IMR-90 (cell line): ENCODE measurements around the gene ZFHX3. TPM values are rescaled to one million over a fixed set of nuclear protein-coding genes. Genes with fewer than 3 reads are reported as not detected.
A peak's percentile ranks its signal among the peaks of the same experiment; 100 is the strongest.
"Not testable (repeated sequence)": the region's sequence is repeated elsewhere in the genome, so short reads cannot be mapped to it uniquely, and the experiment has no call there.

Experiments
- ATAC-seq: fragments of 200-7000 bp; cut with Tn5 transposase; 2 replicates; pipeline ENCODE4 v1.9.1; 2020; ENCODE audit warnings: low read depth, mild to moderate bottlenecking, moderate library complexity
- BruUV-seq: library from RNA; stranded (reverse); fragments of 400-500 nt; replicated peaks from 2 replicates; lab custom pipeline; 2021; lab: Mats Ljungman, UMichigan
- CTCF ChIA-PET: fragments of 300-600 bp; formaldehyde crosslinking; extraction: SDS; loops from one replicate; lab custom pipeline; 2021; ENCODE audit warnings: antibody characterized with exemption; lab: Yijun Ruan, JAX
- POLR2A ChIA-PET: fragments of 300-600 bp; sonication (Branson Sonifier 250); formaldehyde crosslinking; loops from one replicate; lab custom pipeline; 2022; ENCODE audit warnings: antibody characterized with exemption; ENCODE audit not compliant: unreplicated experiment; lab: Charles Lee
- DNase-seq: peaks from one replicate; pipeline ENCODE4 v3.0.0; 2013
- H2AFZ ChIP-seq: replicated peaks from 2 replicates; pipeline ENCODE3; 2013; ENCODE audit warnings: low read length, mild to moderate bottlenecking; ENCODE audit not compliant: poor library complexity
- H2AK5ac ChIP-seq: 2 replicates; pipeline ENCODE4 v1.6.1; 2013; ENCODE audit warnings: low read depth, low read length, inconsistent platforms
- H2AK9ac ChIP-seq: replicated peaks from 2 replicates; pipeline ENCODE3; 2013; ENCODE audit warnings: mild to moderate bottlenecking, low read depth, low read length, moderate library complexity; ENCODE audit not compliant: poor library complexity
- H2BK120ac ChIP-seq: 2 replicates; pipeline ENCODE4 v1.6.1; 2013; ENCODE audit warnings: low read depth, low read length, inconsistent platforms
- H2BK15ac ChIP-seq: 3 replicates; pipeline ENCODE4 v1.6.1; 2013; ENCODE audit warnings: low read depth, low read length, inconsistent platforms
- H2BK20ac ChIP-seq: 2 replicates; pipeline ENCODE4 v1.6.1; 2013; ENCODE audit warnings: low read depth, mild to moderate bottlenecking, inconsistent platforms, low read length, moderate library complexity
- H2BK5ac ChIP-seq: 2 replicates; pipeline ENCODE4 v1.6.1; 2013; ENCODE audit warnings: mild to moderate bottlenecking, low read depth, low read length, inconsistent platforms; ENCODE audit not compliant: poor library complexity, severe bottlenecking
- H3K14ac ChIP-seq: replicated peaks from 2 replicates; pipeline ENCODE4 v1.6.1; 2013; ENCODE audit warnings: low read depth, low read length, inconsistent platforms
- H3K18ac ChIP-seq: 2 replicates; pipeline ENCODE4 v1.6.1; 2013; ENCODE audit warnings: low read depth, low read length, control low read depth
- H3K23ac ChIP-seq: 2 replicates; pipeline ENCODE4 v1.6.1; 2013; ENCODE audit warnings: low read depth, low read length, inconsistent platforms
- H3K27ac ChIP-seq: 2 replicates; pipeline ENCODE4 v1.5.1; 2013; ENCODE audit warnings: mild to moderate bottlenecking, control low read depth, low read length; ENCODE audit not compliant: insufficient read depth
- H3K27me3 ChIP-seq: 2 replicates; pipeline ENCODE4 v1.6.1; 2013; ENCODE audit warnings: low read length; ENCODE audit not compliant: control insufficient read depth, insufficient read depth
- H3K36me3 ChIP-seq: 2 replicates; pipeline ENCODE4 v1.6.1; 2013; ENCODE audit warnings: low read length, mixed read lengths; ENCODE audit not compliant: control insufficient read depth, insufficient read depth
- H3K4ac ChIP-seq: 2 replicates; pipeline ENCODE4 v1.6.1; 2013; ENCODE audit warnings: low read depth, low read length, inconsistent platforms
- H3K4me1 ChIP-seq: 2 replicates; pipeline ENCODE4 v1.6.1; 2013; ENCODE audit warnings: low read length, mixed read lengths; ENCODE audit not compliant: control insufficient read depth, insufficient read depth
- H3K4me2 ChIP-seq: 2 replicates; pipeline ENCODE4 v1.6.1; 2013; ENCODE audit warnings: low read depth, mild to moderate bottlenecking, control low read depth, low read length, moderate library complexity
- H3K4me3 ChIP-seq: 2 replicates; pipeline ENCODE4 v1.5.1; 2013; ENCODE audit warnings: low read depth, mild to moderate bottlenecking, control low read depth, low read length, moderate library complexity; ENCODE audit not compliant: insufficient read depth
- H3K56ac ChIP-seq: 2 replicates; pipeline ENCODE4 v1.6.1; 2013; ENCODE audit warnings: low read length, inconsistent platforms; ENCODE audit not compliant: insufficient read depth; ENCODE audit errors: extremely low read depth
- H3K79me1 ChIP-seq, 2 experiments: 2 replicates each; pipeline ENCODE4 v1.6.1; 2013; ENCODE audit warnings: low read length in 2 of 2, inconsistent platforms in 1 of 2, low read depth in 1 of 2
- H3K9ac ChIP-seq: 2 replicates; pipeline ENCODE4 v1.6.1; 2013; ENCODE audit warnings: low read depth, low read length, control low read depth
- H3K9me1 ChIP-seq: 2 replicates; pipeline ENCODE4 v1.6.1; 2013; ENCODE audit warnings: low read length, inconsistent platforms; ENCODE audit not compliant: insufficient read depth
- H3K9me3 ChIP-seq: 2 replicates; pipeline ENCODE4 v1.6.1; 2013; ENCODE audit warnings: low read length; ENCODE audit not compliant: control insufficient read depth, insufficient read depth
- H4K20me1 ChIP-seq: 2 replicates; pipeline ENCODE4 v1.6.1; 2013; ENCODE audit warnings: low read length, inconsistent platforms; ENCODE audit not compliant: insufficient read depth
- H4K5ac ChIP-seq: 2 replicates; pipeline ENCODE4 v1.6.1; 2013; ENCODE audit warnings: mild to moderate bottlenecking, low read depth, low read length, control low read depth
- H4K8ac ChIP-seq, 2 experiments: 2 replicates each; pipeline ENCODE4 v1.6.1; 2013; ENCODE audit warnings: low read depth in 2 of 2, low read length in 2 of 2, control low read depth in 1 of 2, inconsistent platforms in 1 of 2
- H4K91ac ChIP-seq: 2 replicates; pipeline ENCODE4 v1.6.1; 2013; ENCODE audit warnings: low read depth, low read length, inconsistent platforms; ENCODE audit not compliant: insufficient read depth
- BHLHE40 ChIP-seq: fragments of 150-350 bp; IDR thresholded peaks from 2 replicates; pipeline ENCODE4 v1.6.1; 2016; ENCODE audit warnings: mild to moderate bottlenecking, low read depth, low read length
- CEBPB ChIP-seq: IDR thresholded peaks from 2 replicates; pipeline ENCODE4 v1.6.1; 2012; ENCODE audit warnings: low read depth, low read length, improper control_type of control experiment
- FOS ChIP-seq: fragments of 150-350 bp; IDR thresholded peaks from 2 replicates; pipeline ENCODE4 v1.6.1; 2016; ENCODE audit warnings: low read depth, low read length
- RAD21 ChIP-seq: IDR thresholded peaks from 2 replicates; pipeline ENCODE4 v1.6.1; 2012; ENCODE audit warnings: low read length, improper control_type of control experiment
- RFX5 ChIP-seq: IDR thresholded peaks from 2 replicates; pipeline ENCODE4 v1.8.0; 2012; ENCODE audit warnings: low read depth, mild to moderate bottlenecking, low read length, moderate library complexity
- SMC3 ChIP-seq: fragments of 150-350 bp; IDR thresholded peaks from 2 replicates; pipeline ENCODE4 v1.6.1; 2016; ENCODE audit warnings: low read depth, mild to moderate bottlenecking, antibody characterized with exemption, low read length, moderate library complexity
- WGBS, 2 experiments: methylation state at CpG; one replicate each; pipeline versions ENCODE4 v1.1.5 to v1.1.7; 2013; ENCODE audit warnings: missing lambda C conversion rate in 2 of 2; ENCODE audit not compliant: insufficient read length in 1 of 2; ENCODE audit errors: extremely low coverage in 2 of 2; 5-methylcytosine and 5-hydroxymethylcytosine counted together
- dilution Hi-C: fragments of 300-500 bp; cut with HindIII; formaldehyde crosslinking; loops from one replicate; pipeline ENCODE4 v1.14.3; 2018; ENCODE audit warnings: low sequenced_read_pairs; ENCODE audit not compliant: unreplicated experiment
- in situ Hi-C: fragments of 300-500 bp; cut with MboI; formaldehyde crosslinking; loops from 3 replicates; pipeline ENCODE4 v1.14.3; 2019; ENCODE audit warnings: low sequenced_read_pairs, inconsistent platforms, mixed read lengths
- intact Hi-C: fragments of 100-400 bp; cut with micrococcal nuclease; formaldehyde crosslinking; loops from 2 replicates; pipeline ENCODE4 v1.10.0; 2022
- polyA plus RNA-seq, 3 experiments: library from polyadenylated mRNA; depleted of rRNA; stranded (reverse); fragments of >200 nt; gene quantifications; 2 replicates each; pipeline ENCODE4 v1.2.3, GENCODE V29; 2012; ENCODE audit warnings: low replicate concordance in 1 of 3
- total RNA-seq: library from RNA; depleted of rRNA; stranded (reverse); fragments of >200 nt; gene quantifications from 2 replicates; pipeline ENCODE4 v1.2.3, GENCODE V29; 2012

Gene ZFHX3
- total and polyA plus RNA-seq, 2 of the 4 experiments (the other 2 are of a cell fraction), result 1.4 to 1.7 TPM

DNA sequence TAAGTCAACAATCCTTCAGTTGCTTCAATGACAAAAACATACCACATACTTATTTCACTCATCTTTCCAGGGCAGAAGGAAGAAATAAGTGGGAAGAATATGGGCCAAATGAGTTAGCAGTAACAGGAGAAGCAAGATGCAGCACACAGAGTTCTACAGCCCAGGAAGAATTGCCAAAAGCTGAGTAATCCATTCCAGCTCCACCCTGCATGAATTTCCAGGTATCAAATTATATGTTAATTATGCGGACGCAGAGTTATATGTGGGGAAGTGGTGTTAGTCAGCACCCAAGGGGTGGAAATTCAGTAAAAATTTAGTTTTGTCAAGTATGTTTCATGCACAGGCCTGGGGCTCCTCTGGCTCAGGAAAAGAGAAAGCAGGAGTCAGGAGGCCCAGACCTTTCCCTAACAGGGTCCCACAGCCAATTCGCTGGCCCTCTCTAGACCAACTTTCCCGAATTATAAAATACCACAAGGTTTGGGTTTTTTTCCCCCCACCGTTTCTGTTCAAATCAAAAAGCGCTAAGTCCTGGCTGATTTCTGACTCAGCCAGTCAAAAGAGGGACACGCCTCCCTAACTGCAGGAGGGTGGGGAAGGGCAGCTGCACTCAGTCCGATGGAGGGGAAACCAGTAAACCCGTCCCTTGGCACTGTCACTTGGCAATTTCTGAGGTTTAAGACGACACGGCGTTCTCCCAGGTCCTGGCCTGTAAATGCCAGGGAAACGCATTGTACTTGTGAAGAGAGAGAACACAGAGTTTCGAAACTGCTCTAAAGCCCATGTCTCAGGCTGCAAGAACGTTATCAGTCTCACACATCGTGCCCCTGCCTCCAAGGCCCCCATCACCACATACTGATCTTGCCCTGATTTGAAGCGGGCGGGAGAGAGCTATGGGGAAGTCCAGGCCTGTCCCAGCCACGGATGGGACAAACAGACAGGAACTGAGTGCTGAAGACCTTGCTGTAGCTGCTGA is 58.1 kb downstream of the ZFHX3 start:
- CTCF ChIA-PET, result no interaction called here
- intact Hi-C loops, result no loop called here
- Histone ChIP-seq H3K9ac (peak overlapping the region; percentile 55), H2BK120ac (peak overlapping the region; percentile 62), H3K23ac (peak overlapping the region; percentile 89), H3K9me3 (no peaks in the 10 kb centered on the region), H3K56ac (peak overlapping the region; percentile 58), H3K18ac (peak overlapping the region; percentile 22), H4K20me1 (peaks cover 33% of the 10 kb centered on the region), H2AFZ (peak overlapping the region; percentile 76), H2BK15ac (peak overlapping the region; percentile 29; the same call in 2 of the 3 replicates), H3K4me2 (peak overlapping the region; percentile 77), H3K9me1 (peaks cover 23% of the 10 kb centered on the region), H3K4me3 (peak overlapping the region; percentile 9; the same call in 1 of the 2 replicates), H3K27me3 (no peaks in the 10 kb centered on the region), H3K4me1 (peaks cover 30% of the 10 kb centered on the region), H3K79me1 (peaks cover 46 to 85% of the 10 kb centered on the region in 2 experiments), H4K91ac (peak overlapping the region; percentile 54), H2BK5ac (peak overlapping the region; percentile 79), H3K27ac (peak overlapping the region; percentile 65), H2AK9ac (peak overlapping the region; percentile 45), H4K8ac (peak overlapping the region; percentile 28 to 32; a peak in 3 of 4 replicates), H2AK5ac (peak overlapping the region; percentile 46), H3K4ac (peak overlapping the region; percentile 89), H3K36me3 (no peaks in the 10 kb centered on the region), H2BK20ac (peak overlapping the region; percentile 38), H4K5ac (peak overlapping the region; percentile 8), H3K14ac (peak overlapping the region; percentile 55)
- in situ Hi-C loops, result no loop called here
- BruUV-seq, result no TSS peak
- WGBS, 2 experiments, result 0% methylated on average over 1 of the region's 19 CpGs; no CpG with 5 or more reads in 1 of the 2 experiments
- TF ChIP-seq CEBPB, result peak; percentile 33; the same call in 1 of the 2 replicates
- TF ChIP-seq RAD21, result 0 out of 2 replicates have a peak, but pooled peaks have one; percentile 6
- no peak for TF ChIP-seq BHLHE40
- TF ChIP-seq SMC3, result no peak
- no peak for TF ChIP-seq RFX5
- TF ChIP-seq FOS, result no peak
- dilution Hi-C loops, result no loop called here
- POLR2A ChIA-PET, result interaction anchor here (0.5 kb wide), 1 partner anchor 175 kb away, joined by 3 read pairs; no protein-coding TSS in a partner anchor
- ATAC-seq (peak; percentile 83), DNase-seq (peak; percentile 93)

GRCh38 chr16:72989203-72989578 is 58.7 kb downstream of the ZFHX3 start:
- H3K4me3 ChIP-seq, CTCF ChIA-PET, in situ Hi-C loops, H2BK120ac ChIP-seq, H4K5ac ChIP-seq, H4K8ac ChIP-seq, BruUV-seq, H3K9me3 ChIP-seq, H2AK9ac ChIP-seq, ATAC-seq, H2AFZ ChIP-seq, H3K36me3 ChIP-seq, H3K27me3 ChIP-seq, H3K14ac ChIP-seq, H3K23ac ChIP-seq, intact Hi-C loops, H3K18ac ChIP-seq, H3K56ac ChIP-seq, dilution Hi-C loops, H4K91ac ChIP-seq, H3K9ac ChIP-seq, H2BK15ac ChIP-seq, DNase-seq, POLR2A ChIA-PET: not testable (repeated sequence)
- H3K9me1 ChIP-seq, result peaks cover 28% of the 10 kb centered on the region
- 0 out of 2 replicates have a peak overlapping the region, but pooled peaks have one; percentile 31 for H2BK20ac ChIP-seq
- H4K20me1 ChIP-seq, result peaks cover 28% of the 10 kb centered on the region
- H3K4me1 ChIP-seq, result peaks cover 31% of the 10 kb centered on the region
- H3K27ac ChIP-seq, result peak overlapping the region; percentile 24
- H2BK5ac ChIP-seq, result peak overlapping the region; percentile 69
- WGBS, 2 experiments, result 83% methylated on average over 2 of the region's 7 CpGs; no CpG with 5 or more reads in 1 of the 2 experiments
- H3K79me1 ChIP-seq, result peaks cover 45 to 85% of the 10 kb centered on the region in 2 experiments
- H2AK5ac ChIP-seq, result peak overlapping the region; percentile 46; the same call in 1 of the 2 replicates
- H3K4me2 ChIP-seq, result peak overlapping the region; percentile 77
- peak overlapping the region; percentile 42; the same call in 1 of the 2 replicates for H3K4ac ChIP-seq
